DOHH2 (cell line): ENCODE measurements around the gene USPL1.
A peak's percentile ranks its signal among the peaks of the same experiment; 100 is the strongest.

ENCODE experiments used
- H3F3A ChIP-seq: fragments of 200-600 bp; sonication (generic), shearing (Covaris generic); 2 replicates; pipeline ENCODE4 v1.6.0; 2016; ENCODE audit warnings: antibody characterized with exemption, mild to moderate bottlenecking; ENCODE audit not compliant: control insufficient read depth, insufficient read depth
- H3K27ac ChIP-seq: fragments of 200-600 bp; sonication (generic); 2 replicates; pipeline ENCODE4 v1.5.1; 2014; ENCODE audit warnings: low read depth, mild to moderate bottlenecking, low read length, moderate library complexity
- H3K27me3 ChIP-seq: fragments of 200-600 bp; sonication (generic); 2 replicates; pipeline ENCODE4 v1.6.1; 2014; ENCODE audit warnings: mild to moderate bottlenecking, low read length, mixed read lengths; ENCODE audit not compliant: control insufficient read depth
- H3K36me3 ChIP-seq: fragments of 200-600 bp; sonication (generic); 2 replicates; pipeline ENCODE4 v1.6.1; 2014; ENCODE audit warnings: mild to moderate bottlenecking, low read length, moderate library complexity, mixed read lengths; ENCODE audit not compliant: control insufficient read depth
- H3K4me1 ChIP-seq: fragments of 200-600 bp; sonication (generic); 2 replicates; pipeline ENCODE4 v1.6.1; 2014; ENCODE audit warnings: mild to moderate bottlenecking, low read length, mixed read lengths; ENCODE audit not compliant: control insufficient read depth
- H3K4me2 ChIP-seq: fragments of 200-600 bp; sonication (generic); 2 replicates; pipeline ENCODE4 v1.6.0; 2014; ENCODE audit warnings: mild to moderate bottlenecking, low read length, moderate library complexity
- H3K4me3 ChIP-seq: fragments of 200-600 bp; sonication (generic); 2 replicates; pipeline ENCODE4 v1.5.1; 2014; ENCODE audit warnings: mild to moderate bottlenecking, low read length, mixed read lengths
- H3K79me2 ChIP-seq: fragments of 200-600 bp; sonication (generic); 2 replicates; pipeline ENCODE4 v1.6.1; 2014; ENCODE audit warnings: mild to moderate bottlenecking, low read length, mixed read lengths; ENCODE audit not compliant: control insufficient read depth
- H3K9me2 ChIP-seq: fragments of 200-600 bp; sonication (generic); replicated peaks from 2 replicates; pipeline ENCODE4 v1.6.1; 2014; ENCODE audit warnings: mild to moderate bottlenecking, low read length, mixed read lengths; ENCODE audit not compliant: control insufficient read depth
- H3K9me3 ChIP-seq: fragments of 200-600 bp; sonication (generic); 2 replicates; pipeline ENCODE4 v1.6.1; 2014; ENCODE audit warnings: antibody characterized with exemption, low read length, mixed read lengths; ENCODE audit not compliant: control insufficient read depth, insufficient read depth
- H4K20me1 ChIP-seq: fragments of 200-600 bp; sonication (generic); 2 replicates; pipeline ENCODE4 v1.6.0; 2014; ENCODE audit warnings: low read depth, mild to moderate bottlenecking, antibody characterized with exemption, low read length, moderate library complexity; ENCODE audit not compliant: control insufficient read depth, insufficient read depth
- EZH2phosphoT487 ChIP-seq: fragments of 200-600 bp; sonication (generic); IDR thresholded peaks from 2 replicates; pipeline ENCODE4 v1.6.1; 2017; ENCODE audit warnings: borderline replicate concordance, mild to moderate bottlenecking, antibody characterized with exemption, low read length, moderate library complexity, mixed read lengths
- TF ChIP-seq, protein P1 (sequence below): fragments of 200-600 bp; sonication (generic); IDR thresholded peaks from one replicate; pipeline ENCODE4 v1.5.1; 2014; ENCODE audit warnings: antibody characterized with exemption, mild to moderate bottlenecking, low read depth, low read length; ENCODE audit not compliant: poor library complexity, severe bottlenecking

The USPL1 gene

DNA sequence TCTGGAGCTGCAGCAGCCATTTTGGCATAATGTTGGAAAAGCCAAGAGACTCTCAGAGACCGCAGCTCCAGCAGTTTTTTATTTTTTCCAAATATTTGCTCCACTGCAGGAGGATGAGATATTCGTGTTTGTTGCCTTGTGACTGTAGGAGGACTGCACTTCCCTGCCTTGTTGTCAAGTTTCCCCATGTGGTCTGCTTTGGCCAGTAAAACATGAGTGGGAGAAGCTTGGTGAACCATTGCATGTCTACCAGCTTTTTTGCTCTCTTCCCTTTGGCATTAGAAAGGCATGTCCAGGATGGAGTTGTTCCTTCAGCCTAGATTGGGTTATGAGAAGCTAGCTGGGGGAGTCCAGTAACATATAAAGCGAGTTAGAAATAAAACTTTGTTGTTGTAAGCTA is 69.9 kb downstream of the USPL1 start:
- Histone ChIP-seq H3F3A (no peaks in the 10 kb centered on the region), H3K9me2 (no peaks in the 10 kb centered on the region), H3K4me1 (peaks cover 20% of the 10 kb centered on the region), H3K27ac (no peak overlapping the region), H3K27me3 (peaks cover 10% of the 10 kb centered on the region), H3K4me3 (no peak overlapping the region), H3K36me3 (no peaks in the 10 kb centered on the region), H3K9me3 (no peaks in the 10 kb centered on the region), H3K4me2 (no peak overlapping the region), H4K20me1 (no peaks in the 10 kb centered on the region), H3K79me2 (no peaks in the 10 kb centered on the region)
- TF ChIP-seq, protein P1, sequence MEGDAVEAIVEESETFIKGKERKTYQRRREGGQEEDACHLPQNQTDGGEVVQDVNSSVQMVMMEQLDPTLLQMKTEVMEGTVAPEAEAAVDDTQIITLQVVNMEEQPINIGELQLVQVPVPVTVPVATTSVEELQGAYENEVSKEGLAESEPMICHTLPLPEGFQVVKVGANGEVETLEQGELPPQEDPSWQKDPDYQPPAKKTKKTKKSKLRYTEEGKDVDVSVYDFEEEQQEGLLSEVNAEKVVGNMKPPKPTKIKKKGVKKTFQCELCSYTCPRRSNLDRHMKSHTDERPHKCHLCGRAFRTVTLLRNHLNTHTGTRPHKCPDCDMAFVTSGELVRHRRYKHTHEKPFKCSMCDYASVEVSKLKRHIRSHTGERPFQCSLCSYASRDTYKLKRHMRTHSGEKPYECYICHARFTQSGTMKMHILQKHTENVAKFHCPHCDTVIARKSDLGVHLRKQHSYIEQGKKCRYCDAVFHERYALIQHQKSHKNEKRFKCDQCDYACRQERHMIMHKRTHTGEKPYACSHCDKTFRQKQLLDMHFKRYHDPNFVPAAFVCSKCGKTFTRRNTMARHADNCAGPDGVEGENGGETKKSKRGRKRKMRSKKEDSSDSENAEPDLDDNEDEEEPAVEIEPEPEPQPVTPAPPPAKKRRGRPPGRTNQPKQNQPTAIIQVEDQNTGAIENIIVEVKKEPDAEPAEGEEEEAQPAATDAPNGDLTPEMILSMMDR: no peak

DNA sequence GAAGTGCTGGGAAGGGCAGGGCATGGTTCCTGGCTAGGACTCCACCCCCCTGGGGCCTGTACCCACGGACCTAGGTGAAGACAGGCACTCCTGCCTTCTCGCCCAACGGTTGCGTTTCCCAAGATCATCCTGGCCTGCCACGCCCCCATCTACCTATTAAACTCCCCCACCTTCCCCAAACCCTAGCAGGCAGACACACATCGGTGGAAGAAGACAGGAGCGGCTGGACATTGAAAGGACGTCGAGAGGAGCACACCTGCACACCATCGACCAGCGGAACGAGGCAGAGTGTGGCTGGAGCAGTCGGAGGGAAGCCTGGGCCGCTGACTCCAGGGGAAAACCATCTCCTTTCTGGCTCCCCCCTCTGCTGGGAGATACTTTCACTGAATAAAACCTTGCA is 72.0 kb downstream of the USPL1 start:
- H3K9me2 ChIP-seq: no peaks in the 10 kb centered on the region
- H3K36me3 ChIP-seq: no peaks in the 10 kb centered on the region
- TF ChIP-seq, protein P1: no peak
- no peak for TF ChIP-seq EZH2phosphoT487
- H3K27me3 ChIP-seq: peaks cover 10% of the 10 kb centered on the region
- peak overlapping the region; percentile 94 for H3K4me2 ChIP-seq
- H3K79me2 ChIP-seq: no peaks in the 10 kb centered on the region
- H3F3A ChIP-seq: no peaks in the 10 kb centered on the region
- H3K9me3 ChIP-seq: no peaks in the 10 kb centered on the region
- H3K27ac ChIP-seq: no peak overlapping the region
- peaks cover 20% of the 10 kb centered on the region for H3K4me1 ChIP-seq
- no peaks in the 10 kb centered on the region for H4K20me1 ChIP-seq
- H3K4me3 ChIP-seq: peak overlapping the region; percentile 72

DNA sequence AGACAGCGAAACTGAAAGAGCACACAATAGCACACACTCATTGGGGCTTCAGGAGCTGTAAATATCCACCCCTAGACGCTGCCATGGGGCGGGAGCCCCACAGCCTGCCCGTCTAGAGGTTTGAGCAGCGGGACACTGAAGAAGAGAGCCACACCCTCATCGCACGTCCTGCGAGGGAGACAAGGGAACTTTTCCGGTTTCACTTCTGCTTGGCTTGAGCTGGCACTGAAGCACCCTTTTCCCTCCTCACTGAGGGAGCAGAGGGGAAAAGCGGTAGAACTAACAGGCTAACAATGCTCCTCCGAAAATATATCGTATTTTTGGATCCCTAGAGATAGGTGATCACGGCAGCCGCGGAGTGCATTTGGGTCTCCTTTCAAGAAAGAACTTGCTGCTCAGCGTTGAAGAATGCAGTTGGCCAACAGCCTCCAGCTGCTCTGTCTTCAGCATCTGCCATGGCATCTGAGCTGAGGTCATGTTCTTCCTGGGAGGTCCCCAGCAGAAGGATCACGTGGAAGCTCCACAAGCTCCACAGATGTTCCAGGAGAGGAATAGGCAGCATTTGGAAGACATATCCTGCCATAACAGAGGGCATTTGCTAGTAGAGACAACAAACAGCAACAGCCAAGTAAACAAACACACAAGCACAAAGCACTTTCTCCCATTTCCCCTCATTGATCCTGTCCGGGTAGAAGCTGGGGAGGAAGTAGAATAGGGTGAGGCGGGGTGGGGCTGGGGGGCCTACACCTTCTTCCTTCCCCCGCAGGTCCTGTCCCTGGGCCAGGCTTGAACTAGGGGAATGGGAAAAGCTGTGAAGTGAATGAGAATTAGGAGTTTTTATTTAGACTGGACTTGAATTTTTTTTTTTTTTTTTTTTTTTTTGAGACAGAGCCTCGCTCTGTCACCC is 72.8 kb downstream of the USPL1 start:
- Histone ChIP-seq H3K9me3 (no peaks in the 10 kb centered on the region), H3K36me3 (no peaks in the 10 kb centered on the region), H3K4me1 (peaks cover 21% of the 10 kb centered on the region), H3K4me3 (peak overlapping the region; percentile 72), H3F3A (no peaks in the 10 kb centered on the region), H3K9me2 (no peaks in the 10 kb centered on the region), H3K79me2 (no peaks in the 10 kb centered on the region), H3K27me3 (peaks cover 10% of the 10 kb centered on the region), H4K20me1 (no peaks in the 10 kb centered on the region), H3K4me2 (peak overlapping the region; percentile 94), H3K27ac (peak overlapping the region; percentile 33; the same call in 1 of the 2 replicates)
- TF ChIP-seq, protein P1: no peak
- no peak for TF ChIP-seq EZH2phosphoT487
